ENCODE data around the gene PLAU.

GRCh38 chr10:73887294-73888039 lies 23.5 kb upstream of the PLAU start:
- TF ChIP-seq, protein P1, sequence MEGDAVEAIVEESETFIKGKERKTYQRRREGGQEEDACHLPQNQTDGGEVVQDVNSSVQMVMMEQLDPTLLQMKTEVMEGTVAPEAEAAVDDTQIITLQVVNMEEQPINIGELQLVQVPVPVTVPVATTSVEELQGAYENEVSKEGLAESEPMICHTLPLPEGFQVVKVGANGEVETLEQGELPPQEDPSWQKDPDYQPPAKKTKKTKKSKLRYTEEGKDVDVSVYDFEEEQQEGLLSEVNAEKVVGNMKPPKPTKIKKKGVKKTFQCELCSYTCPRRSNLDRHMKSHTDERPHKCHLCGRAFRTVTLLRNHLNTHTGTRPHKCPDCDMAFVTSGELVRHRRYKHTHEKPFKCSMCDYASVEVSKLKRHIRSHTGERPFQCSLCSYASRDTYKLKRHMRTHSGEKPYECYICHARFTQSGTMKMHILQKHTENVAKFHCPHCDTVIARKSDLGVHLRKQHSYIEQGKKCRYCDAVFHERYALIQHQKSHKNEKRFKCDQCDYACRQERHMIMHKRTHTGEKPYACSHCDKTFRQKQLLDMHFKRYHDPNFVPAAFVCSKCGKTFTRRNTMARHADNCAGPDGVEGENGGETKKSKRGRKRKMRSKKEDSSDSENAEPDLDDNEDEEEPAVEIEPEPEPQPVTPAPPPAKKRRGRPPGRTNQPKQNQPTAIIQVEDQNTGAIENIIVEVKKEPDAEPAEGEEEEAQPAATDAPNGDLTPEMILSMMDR (IDR thresholded peaks at IDR 0.05; ENCODE audit: poor library complexity) = no peak
- TF ChIP-seq EZH2 (IDR thresholded peaks at IDR 0.05; ENCODE audit: borderline replicate concordance) = no peak
- no peak for TF ChIP-seq EZH2phosphoT487 (IDR thresholded peaks at IDR 0.05; ENCODE audit: low read depth, severe bottlenecking, unreplicated experiment)

All from hepatocyte (in vitro differentiated cells).